Umbilical cord (tissue), 2 donors: ENCODE measurements around the gene GNA12. TPM values are rescaled to one million over a fixed set of nuclear protein-coding genes. Genes with fewer than 3 reads are reported as not detected.
A peak's percentile ranks its signal among the peaks of the same experiment; 100 is the strongest.
"Not testable (repeated sequence)": the region's sequence is repeated elsewhere in the genome, so short reads cannot be mapped to it uniquely, and the experiment has no call there.

Experiments used
- DNase-seq: peaks from one replicate; pipeline ENCODE4 v3.0.0-alpha.2; 2015; ENCODE audit warnings: low spot score
- total RNA-seq: library from RNA; depleted of rRNA; stranded (reverse); fragments of >200 nt; gene quantifications from one replicate; pipeline ENCODE4 v1.2.3, GENCODE V29; 2014; ENCODE audit warnings: low replicate concordance; ENCODE audit not compliant: insufficient read depth

The GNA12 gene
- total RNA-seq, 1 donor from 2014 or later = 34.7 TPM

DNA sequence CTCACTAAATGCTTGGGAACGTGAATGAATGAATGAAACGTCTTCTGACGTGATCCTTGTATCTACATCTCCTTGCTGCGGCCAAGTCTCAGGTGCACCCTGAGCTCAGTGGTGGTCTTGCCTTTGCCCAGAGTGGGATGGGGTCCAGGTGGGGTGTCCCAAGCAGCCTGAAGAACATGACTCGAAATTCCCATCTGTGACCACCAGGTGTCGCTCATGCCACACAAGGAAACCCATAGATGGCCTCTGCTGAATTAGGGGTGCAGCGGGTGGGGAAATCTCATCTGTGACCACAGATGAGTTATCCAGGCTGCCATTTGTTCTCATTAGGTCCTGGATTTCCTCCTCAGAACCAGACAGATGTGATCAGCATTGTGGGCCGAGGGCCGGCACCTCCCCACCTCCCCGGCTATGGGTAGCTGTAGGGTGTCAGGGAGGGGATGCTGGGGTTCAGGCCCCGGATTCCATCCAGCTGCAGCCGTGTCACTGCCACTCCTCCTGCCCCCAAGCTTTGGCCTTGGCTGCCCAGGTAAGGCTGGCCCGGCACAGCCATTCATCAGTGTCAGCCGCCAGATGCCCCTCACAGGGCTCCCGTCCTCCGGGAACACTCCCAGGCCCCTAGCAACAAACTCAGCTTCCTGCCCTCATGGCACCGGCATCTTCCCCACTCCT is 21.0 kb upstream of the GNA12 start:
- DNase-seq = peak; percentile 71

DNA sequence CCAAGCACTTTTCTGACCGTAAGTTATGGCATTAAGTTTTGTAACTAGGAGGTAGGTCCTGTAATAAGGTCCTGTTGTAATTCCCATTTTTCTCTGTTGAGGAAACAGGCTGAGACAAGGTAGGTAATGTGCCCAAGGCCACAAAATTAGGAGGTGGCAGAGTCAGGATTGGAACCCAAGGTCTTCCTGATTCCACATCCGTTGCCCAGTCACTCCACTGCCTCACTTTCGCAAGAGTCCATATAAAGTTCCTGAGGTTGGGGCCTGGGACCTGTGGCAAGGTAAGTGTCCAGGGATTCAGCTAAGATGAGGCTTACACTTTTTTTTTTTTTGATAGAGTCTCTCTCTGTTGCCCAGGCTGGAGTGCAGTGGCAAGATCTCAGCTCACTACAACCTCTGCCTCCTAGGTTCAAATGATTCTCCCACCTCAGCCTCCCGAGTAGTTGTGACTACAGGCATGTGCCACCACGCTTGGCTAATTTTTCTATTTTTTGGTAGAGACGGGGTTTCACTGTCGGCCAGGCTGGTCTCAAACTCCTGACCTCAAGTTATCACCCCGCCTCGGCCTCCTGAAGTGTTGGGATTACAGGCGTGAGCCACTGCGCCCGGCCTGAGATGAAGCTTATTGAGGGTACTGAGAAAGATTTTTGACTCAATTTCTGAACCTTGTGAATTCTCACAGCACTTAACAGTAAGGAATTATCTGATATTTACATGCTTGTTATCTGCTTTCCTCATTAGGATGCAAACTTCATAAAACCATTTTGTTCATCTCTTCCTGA is 20.3 kb upstream of the GNA12 start:
- DNase-seq = no peak

DNA sequence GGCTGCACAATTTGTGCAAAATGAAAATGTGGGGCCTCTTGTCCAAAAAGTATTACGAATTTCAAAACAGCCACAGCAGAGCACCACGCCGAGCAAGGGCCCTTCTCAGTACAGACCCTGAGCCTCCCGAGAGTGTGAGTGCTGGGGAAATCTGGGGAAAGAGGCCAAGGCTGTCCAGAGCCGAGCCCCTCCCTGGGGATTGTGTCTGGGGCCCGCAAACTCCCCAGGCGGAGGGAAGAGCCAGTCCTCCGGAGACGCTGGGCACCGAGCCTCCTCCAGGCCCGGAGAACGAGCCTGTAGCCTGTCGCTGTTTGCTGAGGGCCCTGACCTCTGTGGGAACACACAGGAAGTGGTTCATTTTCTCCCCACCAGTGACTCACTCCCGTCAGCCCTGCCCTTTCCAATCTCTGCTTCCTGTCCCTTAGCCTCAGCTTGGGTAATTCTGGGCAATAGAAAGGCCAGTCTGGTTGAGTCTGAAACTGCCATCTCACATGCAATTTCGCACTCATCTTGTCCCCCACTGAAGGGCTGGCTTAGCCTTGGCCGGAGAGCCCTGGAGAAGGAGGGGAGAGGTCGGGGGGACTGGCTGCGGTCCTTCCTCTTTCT is 19.5 kb upstream of the GNA12 start:
- peak; percentile 96 for DNase-seq

DNA sequence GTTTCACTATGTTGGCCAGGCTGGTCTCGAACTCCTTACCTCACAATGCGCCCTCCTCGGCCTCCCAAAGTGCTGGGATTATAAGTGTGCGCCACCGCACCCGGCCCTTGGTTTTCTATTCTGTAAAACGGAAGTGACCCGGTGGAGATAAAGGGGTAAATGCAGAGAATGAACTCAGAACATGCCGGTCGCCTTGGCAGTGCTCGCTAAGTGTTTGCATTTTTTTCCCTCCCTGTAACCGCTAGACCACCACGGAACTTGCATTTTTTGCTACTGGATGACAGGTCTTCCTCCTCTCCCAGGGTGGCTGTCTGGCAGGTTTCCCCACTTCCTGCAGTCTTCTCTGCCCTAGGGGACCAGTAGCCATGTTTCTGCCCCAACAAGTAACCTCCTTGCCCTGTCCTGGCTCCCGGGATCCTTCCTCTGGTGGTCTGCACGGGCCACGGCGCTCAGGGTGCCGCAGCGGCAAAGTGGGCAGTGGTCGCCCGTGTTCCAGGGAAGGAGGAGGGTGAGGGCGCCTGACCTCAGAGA is 18.8 kb upstream of the GNA12 start:
- DNase-seq = no peak

DNA sequence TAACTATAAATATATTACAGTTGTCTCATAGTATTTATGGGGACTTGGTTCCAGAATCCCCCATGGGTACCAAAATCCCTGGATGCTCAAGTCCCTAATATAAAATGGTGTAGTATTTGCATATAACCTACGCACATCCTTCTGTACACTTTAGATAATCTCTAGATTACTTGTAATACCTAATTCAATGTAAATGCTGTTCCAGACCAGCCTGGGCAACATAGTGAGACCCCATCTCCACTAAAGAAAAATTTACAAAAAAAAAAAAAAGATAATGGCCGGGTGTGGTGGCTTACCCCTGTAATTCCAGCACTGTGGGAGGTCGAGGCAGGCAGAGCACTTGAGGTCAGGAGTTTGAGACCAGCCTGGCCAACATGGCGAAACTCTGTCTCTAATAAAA is 17.4 kb upstream of the GNA12 start:
- no peak for DNase-seq

DNA sequence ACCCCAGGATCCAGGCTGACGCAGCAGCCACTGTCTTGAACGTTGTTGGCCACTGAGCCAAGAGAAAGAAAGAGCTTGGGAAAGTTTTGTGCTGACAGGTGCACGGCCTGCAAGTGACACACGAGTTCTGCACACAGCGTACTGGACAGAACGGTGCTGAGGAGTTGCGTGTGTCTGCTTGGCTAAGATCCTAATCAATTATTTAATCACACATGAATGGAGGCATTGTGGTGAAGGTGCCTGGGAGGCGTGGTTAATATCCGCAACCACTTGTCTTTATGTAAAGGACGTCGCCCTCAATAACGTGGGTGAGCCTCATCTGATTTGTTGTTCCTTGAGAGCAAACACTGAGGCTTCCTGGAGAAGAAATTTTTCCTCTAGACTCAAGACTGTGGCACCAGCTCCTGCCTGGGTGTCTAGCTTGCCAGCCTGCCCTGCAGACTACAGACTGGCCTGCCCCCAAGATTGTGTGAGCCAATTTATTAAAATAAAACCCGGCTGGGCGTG is 16.6 kb upstream of the GNA12 start:
- no peak for DNase-seq

DNA sequence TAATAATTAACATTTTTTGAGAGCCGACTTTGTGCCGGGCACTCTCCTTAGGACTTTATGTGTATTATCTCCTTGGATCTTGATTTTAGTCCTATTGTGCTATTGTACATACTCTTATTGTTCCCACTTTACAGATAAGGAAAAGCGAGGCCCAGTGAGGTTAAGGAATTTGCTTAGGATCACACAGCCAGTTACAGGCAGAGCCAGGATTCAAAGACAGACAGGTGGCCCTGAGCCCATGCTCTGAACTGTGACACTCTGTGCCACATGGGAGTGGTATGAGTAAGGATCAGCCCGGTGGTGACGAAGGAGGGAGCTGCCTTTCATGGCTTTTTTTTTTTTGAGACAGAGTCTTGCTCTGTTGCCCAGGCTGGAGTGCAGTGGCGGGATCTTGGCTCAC is 15.8 kb upstream of the GNA12 start:
- no peak for DNase-seq

DNA sequence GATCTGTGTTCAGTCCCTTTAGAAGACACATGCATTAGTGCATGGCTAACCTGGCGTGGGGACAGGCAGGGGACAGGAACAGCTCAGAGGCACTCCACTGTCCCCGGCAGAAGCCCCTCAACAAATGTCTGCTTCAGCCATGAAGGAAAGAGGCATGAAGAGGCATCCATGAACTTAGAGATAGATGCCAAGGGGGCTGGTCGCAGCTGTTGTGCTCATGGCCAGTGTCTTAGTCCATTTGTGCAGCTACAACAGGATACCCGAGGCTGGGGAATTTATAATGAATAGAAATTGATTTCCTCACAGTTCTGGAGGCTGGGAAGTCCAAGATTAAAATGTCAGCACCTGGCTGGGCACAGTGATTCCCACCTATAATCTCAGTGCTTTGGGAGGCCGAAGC is 14.5 kb upstream of the GNA12 start:
- DNase-seq = no peak

DNA sequence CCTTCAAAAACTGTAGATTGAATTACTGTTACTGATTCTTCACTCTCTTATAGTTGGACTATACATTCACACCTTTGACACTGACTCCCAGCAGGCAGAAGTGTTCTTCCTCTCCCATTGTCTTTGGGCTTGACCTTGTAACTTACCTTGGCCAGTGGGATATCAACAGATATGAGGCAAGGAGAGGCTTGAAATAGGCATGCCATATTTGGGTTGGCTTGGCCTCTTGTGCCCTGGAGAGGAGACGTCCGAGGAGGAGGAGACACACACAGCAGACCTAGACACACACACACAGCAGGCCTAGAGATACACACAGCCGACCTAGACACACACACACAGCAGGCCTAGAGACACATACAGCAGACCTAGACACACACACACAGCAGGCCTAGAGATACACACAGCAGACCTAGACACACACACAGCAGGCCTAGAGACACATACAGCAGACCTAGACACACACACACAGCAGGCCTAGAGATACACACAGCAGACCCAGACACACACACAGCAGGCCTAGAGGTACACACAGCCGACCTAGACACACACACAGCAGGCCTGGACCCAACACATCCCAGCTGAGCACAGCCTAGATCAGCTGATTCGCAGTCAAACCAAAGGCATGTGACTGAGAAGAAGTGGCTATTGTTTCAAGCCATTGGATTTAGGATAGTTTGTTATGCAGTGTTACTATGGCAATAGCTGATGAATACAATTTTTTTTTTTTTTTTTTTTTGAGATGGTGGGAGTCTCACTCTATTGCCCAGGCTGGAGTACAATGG is 12.5 kb upstream of the GNA12 start:
- no peak for DNase-seq

DNA sequence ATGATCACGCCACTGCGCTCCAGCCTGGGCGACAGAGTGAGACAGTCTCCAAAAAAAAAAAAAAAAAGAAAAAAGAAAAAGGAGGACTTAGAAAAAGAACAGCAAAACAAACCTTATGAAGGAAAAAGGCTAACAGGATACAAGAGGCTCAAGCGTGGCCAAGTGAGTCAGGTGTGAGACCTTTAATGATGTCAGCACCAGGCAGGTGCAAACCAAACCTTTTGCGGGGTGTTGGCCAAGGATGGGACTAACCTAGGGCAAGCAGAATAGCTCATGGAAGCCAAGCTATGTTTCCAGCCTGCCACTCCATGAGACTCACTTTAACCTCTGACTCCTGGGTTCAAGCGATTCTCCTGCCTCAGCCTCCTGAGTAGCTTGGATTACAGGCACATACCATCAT is 11.3 kb upstream of the GNA12 start:
- no peak for DNase-seq

DNA sequence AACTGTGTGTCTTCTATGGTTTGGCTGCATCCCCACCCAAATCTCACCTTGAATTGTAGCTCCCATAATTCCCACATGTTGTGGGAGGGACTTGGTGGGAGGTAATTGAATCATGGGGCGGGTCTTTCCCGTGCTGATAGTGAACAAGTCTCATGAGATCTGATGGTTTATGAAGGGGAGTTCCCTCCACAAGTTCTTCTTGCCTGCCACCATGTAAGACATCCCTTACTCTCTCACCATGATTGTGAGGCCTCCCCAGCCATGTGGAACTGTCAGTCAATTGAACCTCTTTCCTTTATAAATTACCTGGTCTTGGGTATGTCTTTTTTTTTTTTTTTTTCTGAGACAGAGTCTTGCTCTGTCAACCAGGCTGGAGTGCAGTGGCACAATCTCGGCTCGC is 9.4 kb upstream of the GNA12 start:
- not testable (repeated sequence) for DNase-seq

DNA sequence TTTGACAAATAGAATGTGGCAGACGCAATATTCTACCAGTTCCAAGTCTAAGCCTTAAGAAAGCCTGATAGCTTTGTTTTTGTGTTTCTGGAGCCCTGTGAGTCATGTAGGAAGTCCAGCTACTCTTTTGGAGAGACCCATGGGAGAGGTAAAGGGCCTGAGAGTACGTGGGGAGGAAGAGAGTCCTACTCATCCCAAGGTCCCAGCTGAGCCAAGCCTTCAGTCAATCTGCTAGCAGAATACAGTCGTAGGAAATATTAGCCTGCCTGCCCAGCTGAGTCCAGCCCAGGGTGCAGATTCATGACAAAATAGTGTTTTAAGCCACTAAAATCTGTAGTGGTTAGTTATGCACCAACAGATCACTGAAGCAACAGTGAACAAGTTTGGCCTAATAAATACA is 9.0 kb upstream of the GNA12 start:
- no peak for DNase-seq

DNA sequence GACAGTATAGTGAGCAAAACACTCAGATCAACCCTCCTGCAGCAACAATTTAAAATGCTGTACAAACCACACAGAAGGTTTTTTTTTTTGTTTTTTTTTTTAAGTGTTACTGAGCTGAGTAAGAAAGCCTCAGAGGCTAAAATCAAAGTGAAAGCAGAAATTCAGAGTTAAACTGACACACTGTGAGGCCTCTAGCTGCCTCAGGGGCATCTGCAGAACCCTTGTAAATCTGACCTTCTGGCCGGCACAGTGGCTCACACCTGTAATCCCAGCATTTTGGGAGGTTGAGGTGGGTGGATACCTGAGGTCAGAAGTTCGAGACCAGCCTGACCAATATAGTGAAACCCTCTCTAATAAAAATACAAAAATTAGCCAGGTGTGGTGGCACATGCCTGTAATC is 7.4 kb upstream of the GNA12 start:
- DNase-seq = no peak

DNA sequence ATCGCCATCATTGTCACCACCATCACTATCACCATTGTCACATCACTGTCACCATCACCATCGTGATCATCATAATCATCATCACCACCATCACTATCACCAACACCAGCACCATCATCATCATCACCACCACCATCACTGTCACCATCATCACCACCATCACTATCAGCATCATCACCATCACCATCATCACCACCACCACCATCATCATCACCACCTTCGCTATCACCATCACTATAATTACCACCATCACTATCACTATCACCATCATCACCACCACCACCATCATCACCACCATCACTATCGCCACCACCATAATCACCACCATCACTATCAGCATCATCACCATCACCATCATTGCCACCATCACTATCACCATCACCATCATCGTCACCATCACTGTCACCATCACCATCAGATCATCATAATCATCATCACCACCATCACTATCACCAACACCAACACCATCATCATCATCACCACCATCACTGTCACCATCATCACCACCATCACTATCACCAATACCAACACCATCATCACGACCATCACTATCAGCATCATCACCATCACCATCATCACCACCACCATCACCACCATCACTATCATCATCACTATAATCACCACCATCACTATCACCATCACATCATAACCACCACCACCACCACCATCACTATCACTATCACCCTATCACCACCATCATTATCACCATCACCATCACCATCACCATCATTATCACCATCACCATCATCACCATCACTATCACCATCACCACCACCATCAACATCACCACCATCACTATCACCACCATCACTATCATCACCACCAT is 6.0 kb upstream of the GNA12 start:
- no peak for DNase-seq

DNA sequence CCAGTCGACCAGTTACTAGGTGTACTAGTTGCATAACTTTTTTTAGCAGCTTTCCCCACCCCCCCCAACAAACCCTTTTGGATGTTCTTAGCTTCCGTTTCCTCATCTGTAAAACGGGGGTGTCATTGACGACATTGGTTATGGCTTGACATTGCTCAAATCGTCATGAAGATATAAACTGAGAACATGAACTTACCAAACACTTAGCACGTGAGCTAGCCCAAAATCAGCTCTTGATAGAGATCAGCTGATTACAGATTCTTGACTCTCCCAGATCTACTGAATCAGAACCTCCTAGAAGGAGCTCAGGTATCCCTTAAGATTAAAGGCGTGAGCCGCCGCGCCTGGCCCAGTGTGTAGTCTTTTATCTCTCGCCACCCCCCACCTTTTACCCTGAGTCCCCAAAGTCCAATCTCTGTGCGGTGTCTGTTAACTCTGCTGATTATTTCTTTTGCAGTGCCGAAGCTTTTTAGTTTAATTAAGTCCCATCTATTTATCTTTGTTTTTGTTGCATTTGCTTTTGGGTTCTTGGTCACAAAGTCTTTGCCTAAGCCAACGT is 1.0 kb upstream of the GNA12 start:
- no peak for DNase-seq

DNA sequence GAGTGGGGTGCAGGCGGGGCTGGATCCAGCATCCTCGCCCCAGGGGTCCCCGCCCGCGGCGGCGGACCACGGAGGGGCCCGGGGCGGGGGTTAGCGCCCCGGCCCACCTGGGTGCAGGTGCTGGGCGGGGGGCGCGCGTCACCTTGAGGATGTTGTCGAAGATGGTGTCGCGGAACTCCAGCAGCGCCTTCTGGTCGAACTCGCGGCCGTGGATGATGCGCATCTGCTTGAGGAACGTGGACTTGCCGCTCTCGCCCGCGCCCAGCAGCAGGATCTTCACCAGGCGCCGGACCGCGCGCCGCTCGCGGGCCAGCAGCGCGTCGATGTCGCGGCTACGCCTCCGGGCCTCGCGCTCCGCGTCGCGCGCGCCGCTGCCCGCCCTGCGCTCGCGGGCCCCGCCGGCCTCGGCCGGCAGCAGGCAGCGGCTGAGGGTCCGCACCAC is 376 bp downstream of the GNA12 start:
- DNase-seq = no peak

DNA sequence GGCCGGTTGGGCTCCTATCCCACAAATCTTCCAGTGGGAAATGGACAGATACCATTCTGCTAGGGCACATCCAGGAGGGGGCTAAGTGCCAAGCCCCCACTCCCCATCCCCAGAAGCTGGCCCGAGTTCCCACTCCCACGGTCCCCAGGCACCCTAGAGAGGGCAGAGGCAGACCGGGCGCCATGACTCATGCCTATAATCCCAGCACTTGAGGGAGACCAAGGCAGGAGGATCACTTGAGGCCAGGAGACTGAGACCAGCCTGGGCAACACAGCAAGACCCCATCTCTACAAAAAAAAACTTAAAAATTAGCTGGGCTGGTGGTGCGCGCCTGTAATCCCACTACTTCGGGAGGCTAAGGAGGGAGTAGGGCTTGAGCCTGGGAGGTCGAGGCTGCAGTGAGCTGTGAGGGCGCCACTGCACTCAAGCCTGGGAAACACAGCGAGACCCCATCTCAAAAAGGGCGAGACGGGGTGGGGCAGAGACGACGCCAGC is 870 bp downstream of the GNA12 start:
- no peak for DNase-seq

DNA sequence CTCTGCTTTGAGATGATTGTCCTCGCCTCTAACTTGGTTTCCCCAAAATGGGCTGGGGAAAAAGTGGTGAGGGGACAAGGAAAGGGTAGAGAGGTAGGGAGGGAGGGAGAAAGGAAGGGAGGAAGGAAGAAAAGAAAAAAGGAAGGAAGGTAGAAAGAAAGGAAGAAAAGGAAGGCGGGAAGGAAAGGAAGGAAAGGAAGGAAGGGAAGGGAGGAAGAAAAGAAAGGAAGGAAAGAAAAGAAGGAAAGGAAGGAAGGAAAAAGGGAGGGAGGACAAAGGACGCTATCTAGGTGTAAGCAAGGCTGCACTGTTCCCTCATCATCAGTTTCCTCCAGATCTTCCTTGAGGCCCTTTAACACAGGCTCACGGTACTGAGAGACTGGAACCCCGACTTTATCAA is 2.2 kb downstream of the GNA12 start:
- DNase-seq = no peak

DNA sequence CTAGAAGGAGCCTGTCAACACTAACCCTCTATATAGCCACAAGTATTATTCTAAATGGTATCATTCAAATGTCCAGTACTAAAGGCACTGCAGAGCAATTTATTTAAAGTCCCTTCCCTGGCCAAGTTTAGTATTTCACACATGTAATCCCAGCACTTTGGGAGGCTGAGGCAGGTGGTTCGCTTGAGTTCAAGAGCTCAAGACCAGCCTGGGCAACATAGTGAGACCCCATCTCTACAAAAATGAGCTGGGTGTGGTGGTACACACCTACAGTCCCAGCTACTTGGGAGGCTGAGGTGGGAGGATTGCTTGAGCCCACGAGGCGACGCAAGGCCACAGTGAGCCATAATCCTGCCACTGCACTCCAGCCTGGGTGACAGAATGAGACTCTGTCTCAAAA is 3.6 kb downstream of the GNA12 start:
- no peak for DNase-seq

DNA sequence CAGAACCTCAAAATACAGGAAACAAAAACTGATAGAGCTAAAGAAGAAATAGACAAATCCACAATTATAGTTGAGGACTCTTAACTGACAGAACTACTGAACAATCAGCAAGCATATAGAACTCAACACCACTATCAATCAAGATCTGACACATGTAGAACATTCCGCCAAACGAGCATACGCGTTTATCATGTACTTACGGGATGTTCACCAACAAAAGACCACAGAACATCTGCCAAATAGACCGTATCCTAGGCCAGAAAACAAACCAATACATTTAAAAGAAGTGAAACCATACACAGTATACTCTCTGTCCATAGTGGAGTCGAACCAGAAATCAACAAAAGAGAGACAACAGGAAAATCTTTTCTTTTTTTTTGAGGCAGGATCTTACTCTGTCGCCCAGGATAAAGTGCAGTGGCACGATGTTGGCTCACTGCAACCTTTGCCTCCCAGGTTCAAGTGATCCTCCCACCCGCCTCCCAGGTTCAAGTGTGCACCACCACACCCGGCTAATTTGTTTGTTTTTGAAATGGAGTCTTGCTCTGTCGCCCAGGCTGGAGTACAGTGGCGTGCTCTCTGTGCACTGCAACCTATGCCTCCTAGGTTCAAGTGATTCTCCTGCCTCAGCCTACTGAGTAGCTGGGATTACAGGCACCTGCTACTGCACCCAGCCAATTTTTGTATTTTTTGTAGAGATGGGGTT is 5.1 kb downstream of the GNA12 start:
- no peak for DNase-seq
